22Rv1 (cell line): ENCODE measurements around the gene CMTM6.
"Not testable (repeated sequence)": the region's sequence is repeated elsewhere in the genome, so short reads cannot be mapped to it uniquely, and the experiment has no call there.

Experiments used
- H3K27ac ChIP-seq: fragments of 450-650 bp; 2 replicates; pipeline ENCODE4 v1.5.1; 2017
- CTCF ChIP-seq: fragments of 450-650 bp; IDR thresholded peaks from 2 replicates; pipeline ENCODE4 v1.5.1; 2017; ENCODE audit warnings: mild to moderate bottlenecking
- ZFX ChIP-seq: fragments of 450-650 bp; IDR thresholded peaks from 2 replicates; pipeline ENCODE4 v1.6.1; 2017; ENCODE audit warnings: antibody characterized with exemption, borderline replicate concordance

Gene CMTM6

GRCh38 chr3:32447865-32448400, 54.7 kb downstream of the CMTM6 start:
- no peak overlapping the region for H3K27ac ChIP-seq
- TF ChIP-seq ZFX (no peak), CTCF (no peak)

DNA sequence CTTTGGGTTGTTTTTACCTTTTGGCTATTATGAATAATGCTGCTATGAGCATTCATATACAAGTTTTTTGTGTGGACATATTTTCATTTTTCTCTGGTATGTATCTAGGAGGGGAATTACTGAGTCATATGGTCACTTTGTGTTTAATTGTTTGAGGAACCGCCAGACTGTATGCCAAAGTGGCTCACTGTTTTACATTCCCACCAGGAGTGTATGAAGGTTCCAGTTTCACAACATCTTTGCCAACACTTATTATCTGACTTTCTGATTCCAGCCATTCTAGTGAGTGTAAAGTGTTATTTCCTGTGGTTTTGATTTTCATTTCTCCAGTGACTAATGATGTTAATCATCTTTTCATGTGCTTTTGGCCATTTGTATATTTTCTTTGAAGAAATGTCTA, 59.2 kb downstream of the CMTM6 start:
- no peak for TF ChIP-seq ZFX
- TF ChIP-seq CTCF = no peak
- no peak overlapping the region for H3K27ac ChIP-seq

DNA sequence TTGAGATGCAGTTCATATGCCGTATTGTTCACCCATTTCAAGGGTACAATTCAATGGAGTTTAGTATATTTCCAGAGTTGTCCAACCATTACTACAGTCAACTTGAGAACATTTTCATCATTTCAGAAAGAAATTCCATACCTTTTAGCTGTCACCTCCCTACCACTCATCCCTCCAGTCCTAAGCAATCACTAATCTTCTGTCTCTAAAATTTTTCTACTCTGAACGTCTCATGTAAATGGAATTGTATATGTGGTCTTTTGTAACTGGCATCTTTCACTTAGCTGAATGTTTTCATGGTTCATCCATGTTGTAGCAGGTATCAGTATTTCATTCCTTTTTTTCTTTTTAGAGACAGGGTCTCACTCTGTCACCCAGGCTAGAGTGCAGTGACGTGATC, 59.9 kb downstream of the CMTM6 start:
- TF ChIP-seq CTCF = no peak
- no peak overlapping the region for H3K27ac ChIP-seq

GRCh38 chr3:32440611-32441350, 61.9 kb downstream of the CMTM6 start:
- H3K27ac ChIP-seq = no peak overlapping the region

DNA sequence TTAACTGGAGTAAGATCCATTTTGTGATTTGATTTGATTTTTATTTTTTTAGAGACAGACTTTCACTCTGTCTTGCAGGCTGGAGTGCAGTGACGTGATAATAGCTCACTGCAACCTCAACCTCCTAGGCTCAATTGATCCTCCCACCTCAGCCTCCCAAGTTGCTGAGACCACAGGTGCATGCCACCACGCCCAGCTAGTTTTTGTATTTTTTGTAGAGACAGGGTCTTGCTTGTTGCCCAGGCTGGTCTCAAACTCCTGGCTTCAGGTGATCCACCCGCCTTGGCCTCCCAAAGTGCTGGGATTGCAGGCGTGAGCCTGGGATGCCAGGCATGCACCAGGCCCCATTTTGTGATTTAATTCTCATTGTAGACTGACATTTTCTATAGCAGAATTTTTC, 63.2 kb downstream of the CMTM6 start:
- not testable (repeated sequence) for H3K27ac ChIP-seq

More at GRCh38 chr3:32440611-32441350, 61.9 kb downstream of the CMTM6 start:
- TF ChIP-seq ZFX (no peak), CTCF (no peak)

DNA sequence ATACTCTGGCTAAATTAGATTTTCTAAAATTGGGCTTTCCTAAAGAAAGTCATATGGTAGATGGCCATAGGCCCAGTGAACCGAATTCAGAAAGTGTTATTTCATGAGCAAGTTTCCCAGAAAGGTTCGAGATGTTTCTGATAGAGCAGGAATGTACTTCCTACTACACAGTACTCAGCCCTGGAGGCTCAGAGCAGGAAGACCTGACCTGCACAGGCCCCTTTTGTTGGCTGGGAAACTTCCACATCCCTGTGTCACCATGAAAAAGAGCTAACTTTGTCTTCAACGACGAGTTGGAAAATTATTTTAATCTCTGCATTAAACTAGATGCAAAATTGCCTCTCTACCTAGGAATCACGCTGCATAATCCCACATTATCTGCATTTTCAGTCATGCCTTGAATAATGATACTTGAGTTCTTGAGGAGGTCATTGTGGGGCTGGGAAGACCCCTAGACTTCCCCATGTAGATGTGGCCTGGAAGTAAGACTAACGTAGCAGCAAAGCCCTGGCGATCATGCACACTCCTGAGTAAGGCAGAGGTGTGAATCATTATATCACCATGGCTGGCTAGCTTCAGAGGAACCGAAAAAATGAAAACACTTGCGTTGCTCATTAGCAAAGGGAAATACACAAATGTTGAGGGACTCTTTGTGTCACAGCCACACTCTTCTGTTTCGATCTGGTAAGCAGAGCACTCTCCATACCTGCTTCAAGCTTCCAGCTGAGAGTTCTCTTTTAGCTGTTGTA, 63.9 kb downstream of the CMTM6 start:
- TF ChIP-seq CTCF (no peak), ZFX (no peak)
- H3K27ac ChIP-seq = no peak overlapping the region

GRCh38 chr3:32437896-32438295, 64.8 kb downstream of the CMTM6 start:
- H3K27ac ChIP-seq = no peak overlapping the region

GRCh38 chr3:32436816-32437189, 65.8 kb downstream of the CMTM6 start:
- no peak overlapping the region for H3K27ac ChIP-seq

More at GRCh38 chr3:32437896-32438295, 64.8 kb downstream of the CMTM6 start:
- TF ChIP-seq ZFX = no peak

More at GRCh38 chr3:32436816-32437189, 65.8 kb downstream of the CMTM6 start:
- TF ChIP-seq ZFX = no peak
- no peak for TF ChIP-seq CTCF
